GM19099 (cell line): ENCODE results near the gene HIF1A.

Experiments
- POLR2A ChIP-seq: IDR thresholded peaks from 3 replicates; pipeline ENCODE4 v1.6.1; 2011; ENCODE audit warnings: low read depth; ENCODE audit not compliant: insufficient read length; ENCODE audit errors: extremely low read depth

The HIF1A gene

DNA sequence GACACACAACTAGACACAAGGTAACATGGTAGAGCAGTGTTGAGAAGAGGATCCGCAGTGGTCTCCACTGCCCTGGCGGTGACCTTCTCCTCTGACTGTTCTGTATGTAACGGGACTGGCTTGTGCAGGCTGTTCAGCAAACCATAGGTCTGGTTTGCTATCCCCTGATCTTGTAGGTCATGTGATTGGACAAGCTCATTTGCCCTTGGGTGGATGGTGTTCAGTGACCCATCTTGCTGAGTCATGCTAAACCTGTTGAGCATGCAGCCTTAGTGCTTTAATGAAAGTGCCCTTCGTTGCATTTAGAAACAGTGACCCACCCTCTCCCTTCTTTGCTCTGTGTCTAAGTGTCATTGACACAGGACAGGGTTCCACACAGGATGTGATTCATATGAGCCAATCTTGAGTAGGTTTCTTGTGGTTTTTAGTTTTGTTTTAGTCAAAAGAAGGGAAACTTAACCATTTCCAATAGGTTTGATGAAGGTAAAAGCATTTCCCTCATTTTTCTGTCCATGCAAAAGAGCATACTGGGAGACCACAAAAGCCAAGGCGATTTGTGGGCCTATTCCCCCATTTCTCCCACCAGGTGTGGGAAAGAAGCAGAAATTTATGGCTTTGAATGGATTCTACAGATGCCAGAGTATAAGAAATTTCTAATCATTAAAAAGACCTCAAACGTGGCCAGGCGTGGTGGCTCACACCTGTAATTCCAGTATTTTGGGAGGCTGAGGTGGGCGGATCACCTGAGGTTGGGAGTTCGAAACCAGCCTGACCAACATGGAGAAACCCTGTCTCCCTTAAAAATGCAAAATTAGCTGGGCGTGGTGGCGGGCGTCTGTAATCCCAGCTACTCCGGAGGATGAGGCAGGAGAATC, 32.6 kb upstream of the HIF1A start:
- peak; percentile 68 for TF ChIP-seq POLR2A

DNA sequence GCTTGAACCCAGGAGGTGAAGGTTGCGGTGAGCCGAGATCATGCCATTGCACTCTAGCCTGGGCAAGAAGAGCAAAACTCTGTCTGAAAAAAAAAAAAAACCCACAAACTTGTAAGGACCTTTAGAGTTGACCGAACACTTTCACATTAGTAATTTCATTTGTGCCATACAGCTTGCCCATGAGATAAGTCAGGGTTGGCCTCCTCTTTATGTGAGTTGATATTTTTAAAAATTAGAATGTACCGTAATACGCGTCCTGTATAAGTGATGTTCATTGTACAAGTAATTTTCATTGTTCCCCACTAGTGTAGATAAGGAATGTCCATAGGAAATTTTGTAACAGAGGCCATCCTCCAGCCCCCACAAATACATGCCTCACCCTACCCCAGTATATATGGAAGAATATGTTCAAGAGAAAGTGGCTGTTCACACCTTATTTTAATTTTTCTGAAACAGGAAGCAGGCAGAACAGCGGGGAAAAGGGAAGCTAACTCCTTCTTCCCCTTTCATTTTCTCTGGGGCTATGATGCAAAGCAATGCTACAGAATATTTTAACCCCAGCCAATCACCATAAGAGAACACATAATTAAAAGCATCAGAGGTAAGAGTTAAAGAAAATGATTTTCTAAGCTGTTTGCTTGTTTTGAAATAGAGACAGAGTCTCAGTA, 31.9 kb upstream of the HIF1A start:
- TF ChIP-seq POLR2A: no peak

DNA sequence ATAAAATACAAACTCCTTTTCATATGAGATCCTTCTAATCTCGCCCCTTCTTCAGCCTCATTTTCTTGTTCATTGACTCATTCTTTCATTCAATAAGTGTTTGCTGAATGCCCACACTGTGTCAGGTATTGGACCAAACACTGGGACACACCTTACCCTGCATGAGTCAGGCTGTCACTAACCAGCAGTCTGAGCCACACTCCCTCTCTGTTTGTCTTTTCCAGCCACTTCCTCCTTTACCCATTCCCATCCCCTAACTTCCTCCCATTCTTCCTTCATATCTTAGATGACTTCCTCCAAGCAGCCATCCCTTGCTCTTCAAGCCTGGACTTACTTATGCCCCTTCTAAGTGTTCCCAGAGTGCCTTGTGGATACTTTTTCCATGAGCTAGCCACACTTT, 27.0 kb upstream of the HIF1A start:
- no peak for TF ChIP-seq POLR2A

DNA sequence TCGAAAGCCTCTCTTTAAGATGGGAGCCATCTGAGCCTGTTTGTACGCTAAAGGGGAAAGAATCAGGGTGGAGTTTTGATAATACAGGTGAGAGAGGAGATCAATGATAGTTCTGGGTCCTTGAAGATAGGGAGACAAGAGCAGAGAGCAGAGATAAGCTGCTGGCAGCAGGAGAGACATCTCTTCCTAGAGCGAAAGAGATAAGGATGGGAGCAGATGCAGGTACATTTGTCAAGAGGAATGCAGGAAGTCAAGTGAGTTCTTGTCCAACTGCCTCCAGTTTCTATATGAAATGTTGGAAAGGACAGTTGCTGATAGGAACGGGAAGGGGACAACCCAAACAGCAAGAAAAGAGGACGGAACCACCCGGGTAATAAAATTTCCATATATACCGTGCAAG, 24.7 kb upstream of the HIF1A start:
- no peak for TF ChIP-seq POLR2A

DNA sequence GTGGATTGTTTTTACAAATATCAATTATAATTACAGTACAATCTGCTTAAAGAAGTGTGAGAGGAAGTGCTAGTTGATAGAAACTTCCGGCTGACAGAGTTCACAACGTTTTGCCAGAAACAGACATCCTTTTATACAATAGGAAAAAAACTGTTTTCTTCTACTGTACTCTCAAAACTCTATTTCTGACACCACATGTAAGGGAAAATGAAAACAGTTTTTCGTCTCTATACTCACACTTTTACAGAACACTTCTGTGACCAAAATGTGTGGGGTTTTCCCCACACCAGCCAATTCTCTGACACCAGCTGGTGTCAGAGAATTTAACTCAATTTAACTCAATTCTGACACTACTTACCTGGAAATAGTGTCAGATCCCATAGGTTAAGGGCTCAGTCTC, 24.2 kb upstream of the HIF1A start:
- TF ChIP-seq POLR2A: no peak

DNA sequence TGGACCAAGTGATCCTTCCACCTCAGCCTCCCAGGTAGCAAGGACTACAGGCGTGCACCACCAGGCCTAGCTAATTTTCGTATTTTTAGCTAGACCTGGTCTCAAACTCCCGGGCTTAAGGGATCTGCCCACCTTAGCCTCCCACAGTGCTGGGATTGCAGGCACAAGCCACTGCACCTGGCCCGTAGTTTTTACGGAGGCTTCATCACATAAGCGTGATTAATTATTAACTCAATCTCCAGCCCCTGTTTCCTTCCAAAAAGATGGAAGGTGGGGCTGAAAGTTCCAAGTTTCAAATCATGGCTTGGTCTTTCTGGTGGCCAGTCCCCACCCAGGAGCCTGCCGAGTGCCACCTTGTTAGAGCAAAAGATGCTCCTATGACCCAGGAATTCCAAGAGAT, 22.5 kb upstream of the HIF1A start:
- no peak for TF ChIP-seq POLR2A

DNA sequence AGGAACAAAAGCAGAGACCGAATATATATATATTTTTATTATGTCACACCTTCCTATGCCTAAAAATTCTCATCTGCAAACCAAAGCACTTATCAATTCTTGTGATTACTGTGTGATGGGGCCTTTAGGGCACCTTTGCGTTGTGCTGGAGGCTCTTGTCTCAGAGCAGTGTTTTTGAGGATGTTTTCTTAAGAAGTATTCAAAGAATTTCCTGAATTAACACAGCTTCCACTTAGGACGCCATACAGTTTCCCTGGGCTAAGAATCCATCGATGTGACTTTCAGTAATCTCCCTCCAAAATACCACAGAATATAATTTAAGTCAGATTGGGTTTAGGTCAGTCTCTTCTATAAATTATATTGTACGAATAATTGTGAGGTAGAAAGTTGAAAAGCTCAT, 22.0 kb upstream of the HIF1A start:
- no peak for TF ChIP-seq POLR2A

DNA sequence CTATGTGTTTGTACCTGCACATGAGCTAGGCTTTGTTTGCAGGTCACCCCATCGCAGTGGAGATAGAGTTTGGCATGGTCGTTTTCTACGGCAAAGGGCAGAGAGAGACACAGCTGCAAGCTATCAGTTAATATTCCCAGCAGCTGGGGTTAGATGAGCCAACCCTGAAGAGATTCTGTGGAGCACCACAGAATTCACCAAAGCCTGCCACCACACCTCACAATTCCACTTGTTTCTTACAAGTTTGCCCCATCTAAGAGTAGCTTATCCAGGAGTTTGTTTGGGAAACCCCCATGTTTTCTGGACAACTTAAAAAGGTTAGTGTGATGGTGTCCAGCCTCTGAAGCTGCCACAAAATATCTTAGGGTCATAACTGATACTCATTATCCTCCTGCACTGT, 20.0 kb upstream of the HIF1A start:
- no peak for TF ChIP-seq POLR2A

DNA sequence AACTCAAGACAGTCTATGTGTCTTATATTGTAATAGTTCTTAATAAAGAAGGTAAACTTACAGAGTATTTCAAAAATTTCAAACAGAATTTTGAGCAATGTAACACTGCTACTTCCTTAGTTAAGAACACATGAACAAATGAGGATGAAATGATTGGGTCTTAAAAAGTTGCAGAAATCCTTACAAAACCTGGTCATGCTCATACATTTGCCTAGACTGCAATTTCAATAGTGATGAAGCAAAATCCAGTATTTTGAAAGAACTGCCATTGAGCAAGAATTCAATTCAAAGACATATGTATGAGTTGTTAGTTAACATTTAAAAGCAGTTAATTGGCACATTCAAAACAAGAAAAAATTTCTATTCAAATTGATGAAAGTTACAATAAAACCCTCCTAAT, 17.8 kb upstream of the HIF1A start:
- no peak for TF ChIP-seq POLR2A

DNA sequence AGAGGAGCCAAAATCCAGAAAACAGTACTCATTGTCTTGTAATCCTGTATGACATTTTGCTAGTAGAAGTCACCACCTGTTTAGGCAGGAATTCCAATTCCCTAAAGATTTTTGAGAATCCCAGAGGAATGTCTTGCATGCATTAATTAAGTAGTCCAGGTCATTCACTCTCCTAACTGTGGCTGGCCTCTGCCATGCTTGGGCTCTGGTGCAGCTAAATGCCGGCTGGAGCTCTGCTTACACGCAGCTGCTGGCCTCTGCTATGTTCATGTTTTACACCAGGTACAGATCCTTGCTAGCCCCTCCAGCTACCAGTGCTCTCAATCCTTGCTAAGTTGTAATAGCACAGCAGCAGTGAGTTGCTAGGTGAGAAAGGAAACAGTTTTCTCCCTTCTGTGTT, 16.3 kb upstream of the HIF1A start:
- TF ChIP-seq POLR2A: no peak

DNA sequence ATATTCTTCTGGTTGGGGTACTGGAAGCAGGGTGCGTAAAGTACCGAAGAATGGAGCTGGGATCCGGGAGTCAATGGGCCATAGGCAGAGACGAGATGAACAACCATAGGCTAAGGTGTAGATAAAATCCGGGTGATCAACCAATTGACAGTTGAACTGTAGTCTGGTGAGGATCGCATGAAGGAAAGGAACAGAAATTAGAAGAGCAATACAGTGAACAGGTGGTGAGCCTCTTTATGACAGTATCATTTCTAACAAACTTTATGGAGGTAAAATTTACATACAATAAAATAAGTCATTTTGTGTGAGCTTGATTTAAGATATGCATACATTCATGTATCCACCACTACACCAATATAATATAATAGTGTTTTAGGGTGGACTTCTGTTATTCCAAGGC, 13.9 kb upstream of the HIF1A start:
- TF ChIP-seq POLR2A: no peak

DNA sequence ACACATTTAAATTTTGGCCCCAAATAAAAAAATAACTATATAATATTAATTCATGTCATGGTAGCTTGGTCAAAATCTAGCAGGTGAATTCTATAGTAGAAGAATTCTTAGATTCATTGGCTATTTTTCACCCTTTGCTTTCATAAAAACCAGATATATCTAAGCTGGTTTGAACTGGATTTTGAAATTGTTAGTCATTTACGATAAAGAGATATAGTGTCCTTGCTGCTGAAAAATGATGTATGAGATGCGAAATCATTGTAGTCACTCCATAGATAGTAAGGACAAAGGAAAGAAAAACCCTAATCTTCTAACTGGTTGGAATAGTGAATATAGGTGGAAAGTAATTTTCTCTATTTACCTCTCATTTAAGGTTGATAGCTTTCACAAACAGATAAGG, 12.2 kb upstream of the HIF1A start:
- no peak for TF ChIP-seq POLR2A

DNA sequence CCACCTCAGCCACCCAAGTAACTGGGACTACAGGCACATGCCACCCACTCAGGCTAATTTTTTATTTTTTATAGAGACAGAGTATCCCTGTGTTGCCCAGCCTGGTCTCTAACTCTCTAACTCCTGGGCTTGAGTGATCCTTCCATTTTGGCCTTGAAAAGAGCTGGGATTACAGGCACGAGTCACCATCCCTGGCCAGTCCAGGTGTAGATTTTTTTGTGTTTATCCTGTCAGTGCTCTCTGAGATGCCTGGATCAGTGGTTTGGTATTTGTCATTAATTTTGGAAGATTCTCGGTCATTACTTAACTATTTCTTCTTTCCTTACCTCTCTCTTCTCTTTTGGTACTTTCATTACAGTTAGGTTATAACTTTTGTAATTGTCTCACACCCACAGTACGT, 5.3 kb upstream of the HIF1A start:
- TF ChIP-seq POLR2A: no peak

DNA sequence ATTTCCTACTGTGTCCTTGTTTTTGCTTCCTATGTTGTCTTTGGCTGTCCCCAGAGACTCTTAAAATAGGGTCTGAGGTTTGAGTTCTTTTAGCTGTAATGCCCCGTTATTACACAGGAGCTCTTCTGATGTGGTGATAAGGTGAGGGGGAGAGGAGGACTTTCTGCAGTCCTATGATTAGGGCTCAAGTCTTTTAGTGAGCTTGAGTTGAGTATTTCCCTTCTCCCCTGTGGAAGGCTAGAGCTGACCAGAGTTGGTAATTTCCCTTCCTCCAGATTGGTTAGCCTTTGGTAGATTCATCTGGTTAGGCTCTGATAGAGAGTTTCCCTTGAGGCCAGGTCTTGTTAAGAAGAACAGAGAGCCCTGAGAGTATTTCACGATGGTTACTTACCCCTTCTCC, 4.3 kb upstream of the HIF1A start:
- no peak for TF ChIP-seq POLR2A

DNA sequence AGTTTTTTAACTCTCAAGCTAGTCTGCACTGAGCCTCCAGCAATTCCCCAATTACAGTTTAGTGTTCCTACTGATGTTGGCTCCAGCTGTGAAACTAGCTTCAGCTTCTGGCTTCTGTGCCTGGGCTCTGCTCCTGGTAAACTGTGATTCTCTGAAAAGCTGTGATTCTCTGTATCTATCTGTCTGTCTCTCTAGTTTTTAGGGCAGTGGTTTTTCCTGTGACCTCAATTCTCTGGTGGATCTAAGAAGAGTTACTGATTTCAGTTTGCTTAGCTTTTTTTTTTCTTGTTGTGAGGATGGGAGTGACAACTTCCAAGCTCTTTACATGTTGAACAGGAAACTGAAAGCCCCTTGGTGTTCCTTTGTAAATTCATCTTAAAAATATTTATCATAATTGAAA, 3.8 kb upstream of the HIF1A start:
- TF ChIP-seq POLR2A: no peak

DNA sequence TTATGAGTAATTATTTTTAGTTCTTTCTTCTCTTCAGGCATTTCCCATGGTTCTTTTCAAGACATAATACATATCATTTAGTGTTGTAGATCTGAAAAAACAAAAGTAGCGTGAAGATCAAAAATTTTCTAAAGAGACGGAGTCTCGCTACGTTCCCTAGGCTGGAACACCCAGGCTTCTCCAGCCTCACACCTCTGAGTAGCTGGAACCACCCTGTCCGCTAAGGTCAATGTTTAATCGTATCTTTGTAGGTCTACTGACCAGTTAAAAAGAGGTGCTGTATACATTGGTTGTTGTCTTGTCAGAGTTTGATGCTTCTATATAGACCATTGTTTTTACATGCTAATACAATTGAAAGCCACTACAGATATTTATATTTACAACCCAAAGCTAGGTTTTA, 1.3 kb upstream of the HIF1A start:
- no peak for TF ChIP-seq POLR2A
